Superior temporal gyrus (tissue), 1 donor: ENCODE measurements around the gene MED9.

Experiments
- DNase-seq: peaks from one replicate; pipeline ENCODE4 v3.0.0-alpha.2; 2016; ENCODE audit errors: extremely low spot score

Gene MED9

DNA sequence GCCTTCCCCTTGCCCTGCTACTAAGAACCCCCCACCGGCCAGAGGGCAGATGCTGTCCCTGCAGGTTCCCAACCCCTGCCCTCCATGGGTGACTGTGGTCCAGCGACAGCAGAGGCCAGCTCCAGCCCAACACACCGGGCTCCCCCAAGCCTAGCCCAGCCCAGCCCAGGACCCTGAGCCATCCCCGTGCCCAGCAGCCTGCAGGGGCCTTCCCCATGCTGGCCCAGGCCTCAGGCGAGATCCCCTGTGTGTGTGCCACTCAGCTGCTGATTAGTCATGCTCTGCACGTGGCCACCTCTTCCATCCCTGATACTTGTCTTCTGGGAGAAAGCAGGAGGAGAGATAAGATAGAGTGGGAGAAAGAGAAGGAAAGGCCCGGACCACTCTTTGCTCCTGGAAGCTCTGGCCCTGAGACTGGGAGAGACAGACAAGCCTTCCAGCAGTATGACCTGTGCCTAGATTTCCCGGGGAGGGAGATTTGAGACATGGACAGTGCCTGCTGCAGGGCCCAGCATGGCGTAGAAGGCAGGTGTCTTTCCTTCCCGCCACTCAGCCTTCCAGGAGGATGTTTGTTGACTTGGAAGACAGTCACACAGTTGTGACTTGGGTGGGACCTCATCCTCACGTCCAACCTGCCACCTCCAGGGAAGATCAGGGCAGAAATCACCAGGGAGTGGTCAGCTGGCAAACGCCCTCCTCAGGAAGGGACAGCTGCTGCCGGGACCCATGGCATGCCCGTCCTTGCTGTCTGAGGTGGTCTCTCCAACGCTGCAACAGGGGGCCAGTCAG, 60.7 kb downstream of the MED9 start:
- DNase-seq: no peak

DNA sequence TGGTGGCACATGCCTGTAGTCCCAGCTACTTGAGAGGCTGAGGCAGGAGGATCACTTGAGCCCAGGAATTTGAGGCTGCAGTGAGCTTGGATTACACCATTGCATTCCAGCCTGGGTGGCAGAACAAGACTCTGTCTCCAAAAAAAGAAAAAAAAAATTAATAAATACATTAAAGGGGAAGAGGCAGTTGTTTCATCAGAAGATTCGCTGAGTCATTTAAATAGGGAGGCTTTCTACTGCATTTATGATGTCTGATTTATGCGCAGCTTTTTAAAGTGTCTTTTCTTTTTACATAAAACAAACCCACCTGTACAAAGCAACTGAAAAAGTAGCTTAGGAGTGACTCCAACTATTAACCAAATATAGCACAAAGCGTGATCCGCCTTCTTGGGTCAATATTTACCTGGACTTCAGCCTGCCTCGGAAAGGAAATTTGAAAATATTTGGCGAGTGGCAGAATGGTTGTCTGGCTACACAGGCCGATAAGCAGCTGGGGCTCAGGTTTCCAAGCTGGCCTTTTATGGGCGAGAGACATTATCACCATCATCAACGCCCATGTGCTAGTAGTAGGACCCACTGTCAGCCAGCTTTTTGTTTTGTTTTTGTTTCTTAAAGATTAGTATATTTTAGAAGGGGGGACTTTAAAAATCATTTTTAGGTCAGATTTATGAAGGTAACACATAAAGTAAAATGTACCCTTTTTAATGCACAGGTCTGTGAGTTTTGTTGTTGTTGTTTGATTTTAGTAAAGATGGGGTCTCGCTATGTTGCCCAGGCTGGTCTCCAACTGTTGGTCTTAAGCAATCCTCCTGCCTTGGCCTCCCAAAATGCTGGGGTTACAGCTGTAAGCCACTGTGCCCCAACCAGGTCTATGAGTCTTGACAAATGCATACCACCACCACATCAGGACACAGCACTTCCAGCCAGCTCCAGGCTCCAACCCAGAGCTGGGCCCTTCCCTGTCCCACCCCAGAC, 61.9 kb downstream of the MED9 start:
- no peak for DNase-seq

- DNase-seq: no peak
Observed at GRCh38 chr17:17539591-17539990, 62.8 kb downstream of the MED9 start.

DNA sequence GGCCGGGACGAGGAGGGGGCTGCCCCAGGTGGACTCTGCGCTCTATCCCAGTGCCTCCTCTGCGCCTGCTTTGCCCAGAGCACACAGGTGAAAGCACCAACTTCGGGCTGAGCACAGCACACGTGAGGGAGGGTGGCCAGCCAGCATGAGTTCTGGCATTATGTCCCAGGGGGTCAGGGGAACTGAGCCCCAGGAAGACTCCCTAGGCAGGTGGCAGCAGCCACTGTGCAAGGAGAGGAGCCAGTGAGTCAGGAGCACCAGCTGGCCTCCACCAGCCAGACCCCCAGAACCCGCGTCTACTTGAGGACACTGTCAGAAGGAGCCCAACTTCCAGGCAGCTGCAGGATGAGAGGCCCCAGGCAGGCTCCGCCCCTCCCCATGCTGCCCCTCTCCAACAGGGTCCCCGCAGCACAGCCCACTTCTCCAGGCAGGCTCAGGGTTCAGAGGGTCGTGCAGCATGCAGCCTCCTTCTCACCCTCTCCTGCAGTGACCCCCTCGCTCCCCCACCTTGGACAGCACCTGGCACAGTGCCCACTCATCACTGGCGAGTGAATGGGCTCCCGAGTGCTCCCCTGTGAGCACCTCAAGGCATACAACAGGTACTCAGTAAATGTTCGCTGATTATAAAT, 63.6 kb downstream of the MED9 start:
- DNase-seq: no peak

- no peak for DNase-seq
Observed at GRCh38 chr17:17540935-17541639, 64.3 kb downstream of the MED9 start.

GRCh38 chr17:17541640-17542001, 64.8 kb downstream of the MED9 start:
- DNase-seq: no peak
